WTC11 (cell line): Measurements from ENCODE around the gene FBXL7. TPM values are rescaled to one million over a fixed set of nuclear protein-coding genes. Genes with fewer than 3 reads are reported as not detected.

ENCODE experiments used
- ATAC-seq: fragments of 200-7000 bp; cut with Tn5 transposase; 2 replicates; pipeline ENCODE4 v1.10.0; 2021; ENCODE audit warnings: mild to moderate bottlenecking, moderate library complexity
- CTCF ChIA-PET: fragments of 300-600 bp; sonication (Branson Sonifier 250); formaldehyde crosslinking; loops from one replicate; lab custom pipeline; 2021; ENCODE audit warnings: antibody characterized with exemption; lab: Charles Lee
- POLR2A ChIA-PET: fragments of 350-600 bp; sonication (Branson Sonifier 250); formaldehyde crosslinking; loops from one replicate; lab custom pipeline; 2021; ENCODE audit warnings: antibody characterized with exemption; lab: Charles Lee
- DNase-seq: peaks from one replicate; pipeline ENCODE4 v3.0.0; 2021; ENCODE audit warnings: low spot score
- H3K27ac Mint-ChIP-seq: 2 replicates; pipeline ENCODE4 v1.8.0; 2021; ENCODE audit warnings: mixed read lengths
- H3K27me3 Mint-ChIP-seq: 2 replicates; pipeline ENCODE4 v1.8.0; 2021; ENCODE audit warnings: low read depth, mild to moderate bottlenecking, moderate library complexity, mixed read lengths
- H3K36me3 Mint-ChIP-seq: 2 replicates; pipeline ENCODE4 v1.8.0; 2021; ENCODE audit warnings: mixed read lengths
- H3K4me1 Mint-ChIP-seq: 2 replicates; pipeline ENCODE4 v1.8.0; 2022; ENCODE audit warnings: mixed read lengths
- H3K4me3 Mint-ChIP-seq: 2 replicates; pipeline ENCODE4 v1.8.0; 2021; ENCODE audit warnings: mild to moderate bottlenecking, moderate library complexity, mixed read lengths
- H3K9me3 Mint-ChIP-seq: 2 replicates; pipeline ENCODE4 v1.8.0; 2021; ENCODE audit warnings: mixed read lengths
- CTCF ChIP-seq: fragments of 200-600 bp; IDR thresholded peaks from 2 replicates; pipeline ENCODE4 v1.8.0; 2022; ENCODE audit warnings: antibody characterized with exemption
- ERG ChIP-seq: fragments of 250-450 bp; sonication (Bioruptor Pico); IDR thresholded peaks from 2 replicates; pipeline ENCODE4 v1.8.0; 2021; ENCODE audit warnings: mild to moderate bottlenecking
- FOXP1 ChIP-seq: sonication (generic); formaldehyde crosslinking; IDR thresholded peaks from 2 replicates; pipeline ENCODE4 v1.8.0; 2022; ENCODE audit warnings: missing genetic modification reagents, mild to moderate bottlenecking, moderate library complexity, borderline replicate concordance
- HMGXB4 ChIP-seq: sonication (generic); formaldehyde crosslinking; IDR thresholded peaks from 2 replicates; pipeline ENCODE4 v1.8.1; 2023; ENCODE audit warnings: mild to moderate bottlenecking, moderate library complexity, missing genetic modification reagents
- MAX ChIP-seq: sonication (generic); formaldehyde crosslinking; IDR thresholded peaks from 2 replicates; pipeline ENCODE4 v1.8.0; 2022; ENCODE audit warnings: mild to moderate bottlenecking, missing genetic modification reagents
- NFATC4 ChIP-seq: fragments of 250-450 bp; sonication (Bioruptor Pico); IDR thresholded peaks from 2 replicates; pipeline ENCODE4 v1.9.0; 2021; ENCODE audit warnings: mild to moderate bottlenecking
- NFE2L1 ChIP-seq: sonication (generic); formaldehyde crosslinking; IDR thresholded peaks from 2 replicates; pipeline ENCODE4 v1.8.1; 2023; ENCODE audit warnings: missing genetic modification reagents
- NFYB ChIP-seq: sonication (generic); formaldehyde crosslinking; conservative IDR thresholded peaks from 2 replicates; pipeline ENCODE4 v1.8.0; 2022; ENCODE audit warnings: low read depth, missing genetic modification reagents
- NR1H2 ChIP-seq: sonication (generic); formaldehyde crosslinking; IDR thresholded peaks from 2 replicates; pipeline ENCODE4 v1.9.0; 2021; ENCODE audit warnings: mild to moderate bottlenecking, moderate library complexity, missing genetic modification reagents
- SMAD3 ChIP-seq: sonication (generic); formaldehyde crosslinking; IDR thresholded peaks from 2 replicates; pipeline ENCODE4 v1.8.0; 2022; ENCODE audit warnings: missing genetic modification reagents, mild to moderate bottlenecking, borderline replicate concordance
- SMAD4 ChIP-seq: sonication (generic); formaldehyde crosslinking; IDR thresholded peaks from 2 replicates; pipeline ENCODE4 v1.8.0; 2022; ENCODE audit warnings: mild to moderate bottlenecking, missing genetic modification reagents
- SOX15 ChIP-seq: fragments of 250-450 bp; sonication (Bioruptor Pico); IDR thresholded peaks from 2 replicates; pipeline ENCODE4 v1.9.0; 2021; ENCODE audit warnings: mild to moderate bottlenecking
- TCF7 ChIP-seq: sonication (generic); formaldehyde crosslinking; IDR thresholded peaks from 2 replicates; pipeline ENCODE4 v1.8.0; 2022; ENCODE audit warnings: mild to moderate bottlenecking, low read depth, missing genetic modification reagents, moderate library complexity
- TP53 ChIP-seq: sonication (generic); formaldehyde crosslinking; IDR thresholded peaks from 2 replicates; pipeline ENCODE4 v1.8.1; 2023; ENCODE audit warnings: mild to moderate bottlenecking, missing genetic modification reagents
- ZBTB43 ChIP-seq: sonication (generic); formaldehyde crosslinking; IDR thresholded peaks from 2 replicates; pipeline ENCODE4 v1.8.1; 2023; ENCODE audit warnings: mild to moderate bottlenecking, missing genetic modification reagents
- ZMAT4 ChIP-seq: fragments of 250-450 bp; sonication (Bioruptor Pico); IDR thresholded peaks from 2 replicates; pipeline ENCODE4 v1.9.0; 2021; ENCODE audit warnings: mild to moderate bottlenecking
- ZNF219 ChIP-seq: sonication (generic); formaldehyde crosslinking; IDR thresholded peaks from 2 replicates; pipeline ENCODE4 v1.8.0; 2023; ENCODE audit warnings: missing genetic modification reagents, mild to moderate bottlenecking, borderline replicate concordance
- total RNA-seq: library from RNA; stranded (reverse); gene quantifications from 3 replicates; pipeline ENCODE4 v1.2.3, GENCODE V29; 2021

FBXL7 gene
- total RNA-seq, 1 experiment from 2014 or later: 13.8 TPM

- Mint-ChIP-seq H3K27ac (no peak overlapping the region), H3K36me3 (no peaks in the 10 kb centered on the region), H3K27me3 (no peaks in the 10 kb centered on the region), H3K4me3 (no peak overlapping the region), H3K9me3 (no peaks in the 10 kb centered on the region; the same call in 1 of the 2 replicates), H3K4me1 (peaks cover 12% of the 10 kb centered on the region; the same call in 1 of the 2 replicates)
- CTCF ChIA-PET: no interaction called here
- TF ChIP-seq MAX (CRISPR knock-in tag) (no peak), TP53 (CRISPR knock-in tag) (no peak), NFYB (no peak), ZNF219 (no peak), NR1H2 (CRISPR knock-in tag) (no peak), ERG (CRISPR knock-in tag) (no peak), SMAD3 (CRISPR knock-in tag) (no peak), NFATC4 (no peak)
- no peak for DNase-seq
- ATAC-seq: no peak
- POLR2A ChIA-PET: no interaction called here
These were observed 28.5 kb downstream of the FBXL7 start for GRCh38 chr5:15528476-15528875.

GRCh38 chr5:15529013-15529412 lies 29.0 kb downstream of the FBXL7 start:
- no peak for ATAC-seq
- no peak for TF ChIP-seq NFE2L1 (CRISPR knock-in tag)
- TF ChIP-seq CTCF: no peak
- no peak for TF ChIP-seq TCF7
- no peak for TF ChIP-seq SMAD4 (CRISPR knock-in tag)
- TF ChIP-seq HMGXB4 (CRISPR knock-in tag): no peak
- TF ChIP-seq SOX15 (CRISPR knock-in tag): no peak
- no peak for TF ChIP-seq ZBTB43 (CRISPR knock-in tag)
- no peak for TF ChIP-seq ZMAT4 (CRISPR knock-in tag)
- Mint-ChIP-seq H3K4me1 (peaks cover 12% of the 10 kb centered on the region; the same call in 1 of the 2 replicates), H3K27me3 (no peaks in the 10 kb centered on the region), H3K9me3 (no peaks in the 10 kb centered on the region; the same call in 1 of the 2 replicates), H3K36me3 (no peaks in the 10 kb centered on the region), H3K27ac (no peak overlapping the region), H3K4me3 (no peak overlapping the region)
- ChIA-PET CTCF (no interaction called here), POLR2A (no interaction called here)
- DNase-seq: no peak

- Mint-ChIP-seq H3K27ac (no peak overlapping the region), H3K4me3 (no peak overlapping the region), H3K9me3 (peaks cover 8% of the 10 kb centered on the region), H3K36me3 (peaks cover 8% of the 10 kb centered on the region), H3K27me3 (no peaks in the 10 kb centered on the region), H3K4me1 (peaks cover 12% of the 10 kb centered on the region; the same call in 1 of the 2 replicates)
- DNase-seq (no peak), ATAC-seq (no peak)
- ChIA-PET CTCF (no interaction called here), POLR2A (no interaction called here)
- TF ChIP-seq CTCF (no peak), FOXP1 (no peak)
These were observed 29.8 kb downstream of the FBXL7 start for GRCh38 chr5:15529821-15530220.
